Measurements from ENCODE around the gene CALCOCO1. TPM values are rescaled to one million over a fixed set of nuclear protein-coding genes. Genes with fewer than 3 reads are reported as not detected.

Gene CALCOCO1
- total RNA-seq, 4 donors from 2014 or later = 153 to 212 (median 155) TPM

- TF ChIP-seq CTCF (IDR thresholded peaks at IDR 0.05) = no peak
- no peak for TF ChIP-seq POLR2A (IDR thresholded peaks at IDR 0.05)
- Histone ChIP-seq H3K27ac (no peak overlapping the region), H3K9me3 (no peaks in the 10 kb centered on the region), H3K27me3 (peaks cover 15% of the 10 kb centered on the region), H3K4me1 (peaks cover 0 to 17% of the 10 kb centered on the region in 2 donors), H3K4me3 (replicated peaks in 1 of 3) (peak overlapping the region in 1 of 3 donors; percentile 6), H3K36me3 (no peaks in the 10 kb centered on the region)
- 11 to 15% methylated on average over 30 to 35 of the region's 57 CpGs for WGBS, 2 donors
- intact Hi-C loops (cut with DNase I) = no loop called here
- peak in 1 of 2 donors; percentile 9 for DNase-seq
Observed at GRCh38 chr12:53695152-53696145, 31.8 kb downstream of the CALCOCO1 start.

- Histone ChIP-seq H3K4me1 (peaks cover 0 to 17% of the 10 kb centered on the region in 2 donors), H3K9me3 (no peaks in the 10 kb centered on the region), H3K27me3 (peaks cover 15% of the 10 kb centered on the region), H3K4me3 (replicated peaks in 1 of 3) (no peak overlapping the region), H3K27ac (no peak overlapping the region), H3K36me3 (no peaks in the 10 kb centered on the region)
- TF ChIP-seq POLR2A (IDR thresholded peaks at IDR 0.05) (no peak), CTCF (IDR thresholded peaks at IDR 0.05) (no peak)
- DNase-seq = no peak
- 45 to 50% methylated on average over 16 of the region's 16 CpGs for WGBS, 2 donors
- intact Hi-C loops (cut with DNase I) = no loop called here
Observed at GRCh38 chr12:53694756-53695151, 32.5 kb downstream of the CALCOCO1 start.

GRCh38 chr12:53688134-53688533 lies 39.1 kb downstream of the CALCOCO1 start:
- intact Hi-C loops (cut with DNase I) = no loop called here
- 83 to 86% methylated on average over 4 of the region's 4 CpGs for WGBS, 2 donors
- H3K9me3 ChIP-seq = no peaks in the 10 kb centered on the region

GRCh38 chr12:53686436-53686835 lies 40.8 kb downstream of the CALCOCO1 start:
- H3K27ac ChIP-seq = no peak overlapping the region
- intact Hi-C loops (cut with DNase I) = no loop called here
- H3K9me3 ChIP-seq = no peaks in the 10 kb centered on the region
- DNase-seq = no peak
- no peaks in the 10 kb centered on the region for H3K36me3 ChIP-seq
- no peaks in the 10 kb centered on the region for H3K4me1 ChIP-seq
- no peaks in the 10 kb centered on the region for H3K27me3 ChIP-seq
- WGBS, 2 donors = 73% methylated on average over 3 of the region's 3 CpGs
- no peak for TF ChIP-seq POLR2A (IDR thresholded peaks at IDR 0.05)
- TF ChIP-seq CTCF (IDR thresholded peaks at IDR 0.05) = no peak
- no peak overlapping the region for H3K4me3 ChIP-seq (replicated peaks in 1 of 3)

More at GRCh38 chr12:53688134-53688533, 39.1 kb downstream of the CALCOCO1 start:
- Histone ChIP-seq H3K27ac (no peak overlapping the region), H3K27me3 (no peaks in the 10 kb centered on the region), H3K4me1 (no peaks in the 10 kb centered on the region), H3K36me3 (no peaks in the 10 kb centered on the region), H3K4me3 (replicated peaks in 1 of 3) (no peak overlapping the region)
- TF ChIP-seq CTCF (IDR thresholded peaks at IDR 0.05) (no peak), POLR2A (IDR thresholded peaks at IDR 0.05) (no peak)
- no peak for DNase-seq

GRCh38 chr12:53684654-53685220 lies 42.5 kb downstream of the CALCOCO1 start:
- intact Hi-C loops (cut with DNase I) = no loop called here
- TF ChIP-seq CTCF (IDR thresholded peaks at IDR 0.05) (no peak), POLR2A (IDR thresholded peaks at IDR 0.05) (no peak)
- 69 to 73% methylated on average over 3 of the region's 3 CpGs for WGBS, 2 donors
- Histone ChIP-seq H3K27me3 (no peaks in the 10 kb centered on the region), H3K4me3 (replicated peaks in 1 of 3) (no peak overlapping the region), H3K9me3 (no peaks in the 10 kb centered on the region), H3K27ac (no peak overlapping the region), H3K36me3 (no peaks in the 10 kb centered on the region), H3K4me1 (no peaks in the 10 kb centered on the region)
- DNase-seq = no peak

Data from thyroid gland (tissue), 4 donors.